22Rv1 (cell line): ENCODE measurements around the gene ULK3.

Source experiments
- CTCF ChIP-seq: fragments of 450-650 bp; IDR thresholded peaks from 2 replicates; pipeline ENCODE4 v1.5.1; 2017; ENCODE audit warnings: mild to moderate bottlenecking
- ZFX ChIP-seq: fragments of 450-650 bp; IDR thresholded peaks from 2 replicates; pipeline ENCODE4 v1.6.1; 2017; ENCODE audit warnings: antibody characterized with exemption, borderline replicate concordance

GRCh38 chr15:74812533-74812932 is 30.4 kb downstream of the ULK3 start, which contains the start of gene LMAN1L:
- TF ChIP-seq CTCF (no peak), ZFX (no peak)
